Measurements from ENCODE around the gene SHTN1.

The SHTN1 gene, protein sequence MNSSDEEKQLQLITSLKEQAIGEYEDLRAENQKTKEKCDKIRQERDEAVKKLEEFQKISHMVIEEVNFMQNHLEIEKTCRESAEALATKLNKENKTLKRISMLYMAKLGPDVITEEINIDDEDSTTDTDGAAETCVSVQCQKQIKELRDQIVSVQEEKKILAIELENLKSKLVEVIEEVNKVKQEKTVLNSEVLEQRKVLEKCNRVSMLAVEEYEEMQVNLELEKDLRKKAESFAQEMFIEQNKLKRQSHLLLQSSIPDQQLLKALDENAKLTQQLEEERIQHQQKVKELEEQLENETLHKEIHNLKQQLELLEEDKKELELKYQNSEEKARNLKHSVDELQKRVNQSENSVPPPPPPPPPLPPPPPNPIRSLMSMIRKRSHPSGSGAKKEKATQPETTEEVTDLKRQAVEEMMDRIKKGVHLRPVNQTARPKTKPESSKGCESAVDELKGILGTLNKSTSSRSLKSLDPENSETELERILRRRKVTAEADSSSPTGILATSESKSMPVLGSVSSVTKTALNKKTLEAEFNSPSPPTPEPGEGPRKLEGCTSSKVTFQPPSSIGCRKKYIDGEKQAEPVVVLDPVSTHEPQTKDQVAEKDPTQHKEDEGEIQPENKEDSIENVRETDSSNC

GRCh38 chr10:117005026-117005526 is at the start of gene SHTN1:
TSS of gene SHTN1 (minus strand) at chr10:117005187. CDS start at chr10:117005079, 108 bp downstream.
- Histone ChIP-seq H3K4me3 (ENCODE audit: low read length) (peak within 1 kb of the TSS; percentile 55), H3K9me3 (ENCODE audit: control insufficient read depth, low read length) (no peaks in the 10 kb centered on the region), H3K4me1 (ENCODE audit: control insufficient read depth, insufficient read depth, low read length) (peaks cover 6% of the 10 kb centered on the region), H3K27me3 (ENCODE audit: control insufficient read depth, insufficient read depth, low read length) (peaks cover 5% of the 10 kb centered on the region), H3K9ac (ENCODE audit: low read length) (peak within 1 kb of the TSS; percentile 93), H3K36me3 (ENCODE audit: control insufficient read depth, insufficient read depth, low read length) (no peaks in the 10 kb centered on the region)

- Histone ChIP-seq H3K9me3 (ENCODE audit: control insufficient read depth, low read length) (no peaks in the 10 kb centered on the region), H3K36me3 (ENCODE audit: control insufficient read depth, insufficient read depth, low read length) (no peaks in the 10 kb centered on the region), H3K4me3 (ENCODE audit: low read length) (no peak overlapping the region), H3K9ac (ENCODE audit: low read length) (no peak overlapping the region), H3K4me1 (ENCODE audit: control insufficient read depth, insufficient read depth, low read length) (no peaks in the 10 kb centered on the region), H3K27me3 (ENCODE audit: control insufficient read depth, insufficient read depth, low read length) (no peaks in the 10 kb centered on the region)
Observed at GRCh38 chr10:117053482-117053881, 48.5 kb upstream of the SHTN1 start.

GRCh38 chr10:117047947-117048346 is 43.0 kb upstream of the SHTN1 start:
- Histone ChIP-seq H3K9me3 (ENCODE audit: control insufficient read depth, low read length) (no peaks in the 10 kb centered on the region), H3K4me3 (ENCODE audit: low read length) (no peak overlapping the region), H3K36me3 (ENCODE audit: control insufficient read depth, insufficient read depth, low read length) (no peaks in the 10 kb centered on the region), H3K9ac (ENCODE audit: low read length) (no peak overlapping the region), H3K4me1 (ENCODE audit: control insufficient read depth, insufficient read depth, low read length) (no peaks in the 10 kb centered on the region), H3K27me3 (ENCODE audit: control insufficient read depth, insufficient read depth, low read length) (no peaks in the 10 kb centered on the region)

DNA sequence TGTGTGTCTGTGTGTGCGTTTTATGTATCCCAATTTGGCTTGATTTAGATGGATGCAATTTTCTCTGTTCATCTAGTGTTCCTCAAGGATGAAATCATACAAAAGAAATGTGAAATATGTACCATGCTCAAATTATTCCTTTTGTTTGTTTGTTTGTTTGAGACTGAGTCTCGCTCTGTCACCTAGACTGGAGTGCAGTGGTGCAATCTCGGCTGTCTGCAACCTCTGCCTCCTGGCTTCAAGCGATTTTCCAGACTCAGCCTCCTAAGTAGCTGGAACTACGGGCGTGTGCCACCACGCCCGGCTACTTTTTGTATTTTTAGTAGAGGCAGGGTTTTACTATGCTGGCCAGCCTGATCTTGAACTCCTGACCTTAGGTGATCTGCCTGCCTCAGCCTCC is 11.3 kb upstream of the SHTN1 start:
- Histone ChIP-seq H3K9ac (ENCODE audit: low read length) (no peak overlapping the region), H3K9me3 (ENCODE audit: control insufficient read depth, low read length) (no peaks in the 10 kb centered on the region), H3K27me3 (ENCODE audit: control insufficient read depth, insufficient read depth, low read length) (no peaks in the 10 kb centered on the region), H3K36me3 (ENCODE audit: control insufficient read depth, insufficient read depth, low read length) (no peaks in the 10 kb centered on the region), H3K4me3 (ENCODE audit: low read length) (no peak overlapping the region), H3K4me1 (ENCODE audit: control insufficient read depth, insufficient read depth, low read length) (no peaks in the 10 kb centered on the region)

DNA sequence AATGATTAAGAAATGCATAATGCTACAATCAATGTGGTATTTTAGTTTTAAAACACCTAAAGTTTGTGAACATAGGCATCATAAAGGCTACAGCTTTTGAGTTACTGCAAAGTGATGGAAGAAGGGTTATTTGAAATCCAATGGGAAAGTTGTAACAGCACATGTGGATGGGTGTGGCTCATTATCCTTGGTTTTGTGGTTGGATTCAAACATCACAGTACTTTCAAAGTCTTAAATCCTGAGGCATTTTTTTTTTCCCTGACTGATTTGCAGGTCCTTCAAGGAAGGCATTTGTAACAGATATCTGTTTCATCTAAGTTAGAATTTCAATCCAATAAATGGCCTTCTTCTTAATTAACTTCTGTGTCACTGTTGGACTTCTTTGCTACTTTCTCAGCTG is 9.8 kb upstream of the SHTN1 start:
- Histone ChIP-seq H3K27me3 (ENCODE audit: control insufficient read depth, insufficient read depth, low read length) (no peaks in the 10 kb centered on the region), H3K4me1 (ENCODE audit: control insufficient read depth, insufficient read depth, low read length) (no peaks in the 10 kb centered on the region), H3K36me3 (ENCODE audit: control insufficient read depth, insufficient read depth, low read length) (no peaks in the 10 kb centered on the region), H3K4me3 (ENCODE audit: low read length) (no peak overlapping the region), H3K9ac (ENCODE audit: low read length) (no peak overlapping the region), H3K9me3 (ENCODE audit: control insufficient read depth, low read length) (no peaks in the 10 kb centered on the region)

DNA sequence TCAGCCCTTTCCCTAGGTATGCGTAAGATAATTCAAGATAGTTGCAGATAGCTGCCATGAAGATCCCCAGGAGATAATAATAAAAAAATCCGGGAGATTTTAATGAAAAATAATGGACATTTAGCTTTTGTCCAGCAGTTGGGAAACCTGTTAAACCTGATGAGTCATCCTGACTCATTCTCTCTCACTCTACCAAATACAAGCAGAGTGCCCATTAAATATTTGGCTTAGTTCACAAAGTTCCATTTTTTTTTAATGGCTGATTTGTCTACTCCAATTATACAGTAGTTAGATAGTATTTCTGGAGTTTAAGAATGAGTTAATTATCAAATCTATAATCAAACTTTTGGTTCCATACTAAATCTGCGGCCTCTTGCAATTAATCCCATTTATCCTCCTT is 2.1 kb upstream of the SHTN1 start:
- Histone ChIP-seq H3K27me3 (ENCODE audit: control insufficient read depth, insufficient read depth, low read length) (peaks cover 5% of the 10 kb centered on the region), H3K4me3 (ENCODE audit: low read length) (no peak overlapping the region), H3K4me1 (ENCODE audit: control insufficient read depth, insufficient read depth, low read length) (peaks cover 6% of the 10 kb centered on the region), H3K9ac (ENCODE audit: low read length) (no peak overlapping the region), H3K36me3 (ENCODE audit: control insufficient read depth, insufficient read depth, low read length) (no peaks in the 10 kb centered on the region), H3K9me3 (ENCODE audit: control insufficient read depth, low read length) (no peaks in the 10 kb centered on the region)

- H3K4me1 ChIP-seq (ENCODE audit: control insufficient read depth, insufficient read depth, low read length), result peaks cover 6% of the 10 kb centered on the region
- peak overlapping the region; percentile 55 for H3K4me3 ChIP-seq (ENCODE audit: low read length)
- H3K36me3 ChIP-seq (ENCODE audit: control insufficient read depth, insufficient read depth, low read length), result no peaks in the 10 kb centered on the region
- H3K27me3 ChIP-seq (ENCODE audit: control insufficient read depth, insufficient read depth, low read length), result peaks cover 5% of the 10 kb centered on the region
- no peaks in the 10 kb centered on the region for H3K9me3 ChIP-seq (ENCODE audit: control insufficient read depth, low read length)
- peak overlapping the region; percentile 93 for H3K9ac ChIP-seq (ENCODE audit: low read length)
Observed at GRCh38 chr10:117005527-117006055, 604 bp upstream of the SHTN1 start.

- H3K4me1 ChIP-seq (ENCODE audit: control insufficient read depth, insufficient read depth, low read length), result peaks cover 6% of the 10 kb centered on the region
- peaks cover 5% of the 10 kb centered on the region for H3K27me3 ChIP-seq (ENCODE audit: control insufficient read depth, insufficient read depth, low read length)
- H3K36me3 ChIP-seq (ENCODE audit: control insufficient read depth, insufficient read depth, low read length), result no peaks in the 10 kb centered on the region
- no peaks in the 10 kb centered on the region for H3K9me3 ChIP-seq (ENCODE audit: control insufficient read depth, low read length)
- H3K4me3 ChIP-seq (ENCODE audit: low read length), result peak overlapping the region; percentile 55
- H3K9ac ChIP-seq (ENCODE audit: low read length), result peak overlapping the region; percentile 93
Observed at GRCh38 chr10:117004227-117005025, 561 bp downstream of the SHTN1 start.

DNA sequence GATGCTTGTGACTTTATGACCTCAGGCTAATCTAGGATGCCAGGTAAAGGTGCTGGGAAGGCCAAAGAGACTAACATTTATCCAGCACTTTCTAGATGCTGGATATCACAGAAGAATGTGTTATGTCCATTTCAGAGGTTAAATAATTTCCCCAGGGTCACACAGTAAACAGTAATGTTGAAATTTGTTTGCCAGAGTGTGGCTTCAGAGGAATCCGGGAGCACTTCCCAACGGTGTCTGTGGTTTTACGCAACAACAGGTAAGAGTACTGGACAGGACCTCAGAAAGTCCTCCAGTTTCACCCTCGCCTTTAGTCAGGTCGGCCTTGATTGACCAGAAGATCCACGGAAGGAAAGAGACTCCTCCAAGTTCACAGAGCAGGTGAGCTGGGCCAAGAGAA is 1.7 kb downstream of the SHTN1 start:
- peaks cover 5% of the 10 kb centered on the region for H3K27me3 ChIP-seq (ENCODE audit: control insufficient read depth, insufficient read depth, low read length)
- no peak overlapping the region for H3K9ac ChIP-seq (ENCODE audit: low read length)
- H3K9me3 ChIP-seq (ENCODE audit: control insufficient read depth, low read length), result no peaks in the 10 kb centered on the region
- H3K4me3 ChIP-seq (ENCODE audit: low read length), result no peak overlapping the region
- peaks cover 6% of the 10 kb centered on the region for H3K4me1 ChIP-seq (ENCODE audit: control insufficient read depth, insufficient read depth, low read length)
- H3K36me3 ChIP-seq (ENCODE audit: control insufficient read depth, insufficient read depth, low read length), result no peaks in the 10 kb centered on the region

GRCh38 chr10:117002206-117002605 is 2.8 kb downstream of the SHTN1 start:
- Histone ChIP-seq H3K4me3 (ENCODE audit: low read length) (no peak overlapping the region), H3K27me3 (ENCODE audit: control insufficient read depth, insufficient read depth, low read length) (peaks cover 5% of the 10 kb centered on the region), H3K9me3 (ENCODE audit: control insufficient read depth, low read length) (no peaks in the 10 kb centered on the region), H3K36me3 (ENCODE audit: control insufficient read depth, insufficient read depth, low read length) (no peaks in the 10 kb centered on the region), H3K9ac (ENCODE audit: low read length) (no peak overlapping the region), H3K4me1 (ENCODE audit: control insufficient read depth, insufficient read depth, low read length) (peaks cover 6% of the 10 kb centered on the region)

DNA sequence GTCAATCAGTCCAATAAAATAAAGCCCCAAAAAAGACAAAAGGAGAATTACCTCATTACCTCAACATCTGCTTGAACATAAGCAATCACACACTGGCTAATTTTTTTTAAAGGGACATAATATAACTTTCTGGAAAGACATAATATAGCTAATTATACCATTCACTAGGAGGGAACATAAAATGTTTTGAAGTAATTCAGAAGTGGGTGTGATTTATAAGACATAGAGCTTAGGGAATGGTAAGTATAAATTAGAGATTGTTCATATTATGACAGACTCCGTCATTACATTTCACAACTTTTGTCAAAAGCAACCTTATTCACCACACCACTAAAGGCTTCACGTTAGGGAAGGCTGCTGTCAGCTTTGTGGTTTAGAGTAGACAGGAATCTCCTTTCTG is 3.8 kb downstream of the SHTN1 start:
- Histone ChIP-seq H3K36me3 (ENCODE audit: control insufficient read depth, insufficient read depth, low read length) (no peaks in the 10 kb centered on the region), H3K4me3 (ENCODE audit: low read length) (no peak overlapping the region), H3K9ac (ENCODE audit: low read length) (no peak overlapping the region), H3K27me3 (ENCODE audit: control insufficient read depth, insufficient read depth, low read length) (peaks cover 5% of the 10 kb centered on the region), H3K9me3 (ENCODE audit: control insufficient read depth, low read length) (no peaks in the 10 kb centered on the region), H3K4me1 (ENCODE audit: control insufficient read depth, insufficient read depth, low read length) (peaks cover 6% of the 10 kb centered on the region)
